Measurements from ENCODE around the gene SNAP25. TPM values are rescaled to one million over a fixed set of nuclear protein-coding genes. Genes with fewer than 3 reads are reported as not detected.

Gene SNAP25
- total RNA-seq, 1 donor from 2014 or later = not detected

DNA sequence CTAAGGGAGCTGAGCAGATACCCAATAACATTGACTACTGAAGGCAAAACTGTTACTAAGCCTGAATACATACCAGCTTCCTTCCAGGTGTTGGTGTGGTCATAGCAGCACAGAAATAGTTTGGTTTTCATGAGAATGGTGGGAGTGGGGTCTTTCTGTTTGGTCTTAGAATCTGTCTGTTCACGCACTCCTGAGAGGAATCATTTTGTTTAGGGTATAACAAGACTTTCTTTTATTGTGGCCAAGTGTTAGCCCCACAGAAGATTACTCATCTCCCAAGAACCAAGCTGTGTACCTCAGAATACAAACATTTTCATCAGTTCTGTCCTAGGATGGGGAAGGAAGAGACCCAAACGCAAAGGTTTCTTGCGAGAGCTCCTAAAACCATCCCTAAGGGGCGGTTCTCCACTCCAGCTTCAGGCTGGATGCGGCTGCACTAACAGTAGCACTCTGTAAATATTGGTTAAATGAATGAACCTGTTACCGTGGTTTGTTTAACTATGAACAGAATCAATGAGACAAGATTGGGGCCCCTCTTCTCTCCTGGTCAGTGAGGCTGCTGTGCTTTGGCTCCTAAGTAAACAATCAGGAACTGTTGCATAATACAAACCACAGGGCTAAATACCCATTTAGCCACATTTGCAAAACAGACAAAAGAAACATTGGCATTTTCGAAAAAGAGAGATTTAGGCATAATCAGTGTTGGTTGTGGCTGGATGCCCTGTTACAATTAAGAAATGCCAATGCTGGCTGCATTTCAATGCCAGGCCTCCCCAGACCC is 44.9 kb downstream of the SNAP25 start:
- DNase-seq (ENCODE audit: low read depth, low spot score) = no peak

DNA sequence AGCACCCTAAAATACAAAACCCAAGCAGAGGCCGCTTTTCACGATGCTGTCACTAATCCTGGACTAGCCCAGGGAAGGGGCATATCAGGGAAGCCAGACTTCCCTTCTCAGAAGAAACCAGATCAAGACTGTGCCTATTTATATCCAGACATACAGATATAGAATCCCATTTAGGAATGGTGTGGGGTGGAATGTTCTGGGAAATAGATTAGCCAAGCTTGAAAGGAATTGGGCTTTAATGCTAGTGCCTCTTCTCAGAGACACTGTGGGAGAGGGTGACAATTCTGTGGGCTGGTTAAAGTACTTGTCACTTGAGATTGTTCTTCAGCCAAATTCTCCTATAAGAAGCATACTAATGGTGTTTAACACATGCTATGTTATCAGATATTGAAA is 45.5 kb downstream of the SNAP25 start:
- DNase-seq (ENCODE audit: low read depth, low spot score) = no peak

DNA sequence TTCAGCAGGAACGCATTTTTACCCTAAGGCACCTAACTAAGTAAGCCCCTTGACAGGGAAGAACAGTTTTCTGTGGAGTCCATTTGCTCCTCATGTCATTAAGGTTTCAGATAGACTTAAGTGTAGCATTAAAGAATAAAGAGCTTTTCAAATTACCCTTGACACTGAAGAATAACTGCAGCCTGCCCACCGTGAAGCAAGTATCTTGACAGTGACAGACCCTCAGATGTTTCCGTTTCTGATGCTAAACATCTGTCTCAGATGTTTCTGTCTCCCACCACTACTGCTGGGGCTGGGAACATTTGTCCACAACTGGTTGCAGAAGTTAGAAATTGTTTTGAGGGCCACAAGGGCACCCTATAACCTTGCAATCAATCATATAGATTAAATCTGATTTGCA is 50.0 kb downstream of the SNAP25 start:
- DNase-seq (ENCODE audit: low read depth, low spot score) = no peak

DNA sequence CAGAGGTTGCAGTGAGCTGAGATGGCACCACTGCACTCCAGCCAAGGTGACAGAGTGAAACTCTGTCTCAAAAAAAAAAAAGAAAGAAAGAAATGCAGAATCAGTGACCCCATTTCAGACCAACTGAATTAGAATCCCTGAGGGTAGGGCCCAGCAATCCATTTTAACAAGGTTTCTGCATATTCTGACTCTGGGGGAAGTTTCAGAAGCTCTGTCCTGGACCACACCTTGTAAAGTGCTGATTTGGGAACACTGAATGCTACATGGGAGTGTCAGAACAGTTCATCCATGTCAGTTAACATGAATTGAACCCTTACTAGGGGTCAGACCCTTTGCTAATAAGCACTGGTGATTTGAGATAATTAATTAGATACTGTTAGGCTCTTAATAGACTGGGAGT is 52.0 kb downstream of the SNAP25 start:
- DNase-seq (ENCODE audit: low read depth, low spot score) = no peak

DNA sequence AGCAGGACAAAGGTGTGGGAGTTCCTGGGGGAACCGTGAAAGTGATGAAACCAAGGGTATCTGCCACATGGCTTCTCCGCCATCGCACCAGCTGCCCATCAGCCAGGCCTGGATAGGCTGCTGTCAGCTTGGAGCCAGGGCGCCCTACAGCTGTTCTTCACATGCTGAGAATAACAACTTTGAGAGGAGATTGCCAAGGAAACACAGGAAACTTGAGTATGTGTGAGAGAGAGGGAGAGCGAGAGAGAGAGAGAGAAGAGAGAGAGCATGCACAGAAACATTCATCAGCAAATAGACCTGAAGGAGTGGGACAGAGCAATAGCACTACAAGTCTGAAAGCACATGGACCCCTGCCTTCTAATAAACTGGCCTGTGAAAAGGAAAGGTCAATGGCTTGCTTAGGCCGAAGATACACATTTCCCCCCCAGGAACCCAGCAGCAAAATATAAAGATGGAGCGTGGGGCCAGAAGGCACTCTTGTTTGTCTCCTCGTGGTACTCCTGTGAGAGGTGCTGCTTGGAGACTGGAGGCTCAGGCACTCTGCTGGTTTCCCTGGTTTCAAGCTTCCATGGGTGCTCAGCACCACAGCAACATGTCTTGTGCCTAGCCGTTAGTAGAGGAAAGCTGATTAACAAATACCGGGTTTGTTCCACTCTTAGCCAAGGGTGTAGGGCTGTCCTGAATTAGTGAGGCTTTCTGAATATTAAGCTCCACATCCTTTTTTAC is 53.0 kb downstream of the SNAP25 start:
- DNase-seq (ENCODE audit: low read depth, low spot score) = no peak

DNA sequence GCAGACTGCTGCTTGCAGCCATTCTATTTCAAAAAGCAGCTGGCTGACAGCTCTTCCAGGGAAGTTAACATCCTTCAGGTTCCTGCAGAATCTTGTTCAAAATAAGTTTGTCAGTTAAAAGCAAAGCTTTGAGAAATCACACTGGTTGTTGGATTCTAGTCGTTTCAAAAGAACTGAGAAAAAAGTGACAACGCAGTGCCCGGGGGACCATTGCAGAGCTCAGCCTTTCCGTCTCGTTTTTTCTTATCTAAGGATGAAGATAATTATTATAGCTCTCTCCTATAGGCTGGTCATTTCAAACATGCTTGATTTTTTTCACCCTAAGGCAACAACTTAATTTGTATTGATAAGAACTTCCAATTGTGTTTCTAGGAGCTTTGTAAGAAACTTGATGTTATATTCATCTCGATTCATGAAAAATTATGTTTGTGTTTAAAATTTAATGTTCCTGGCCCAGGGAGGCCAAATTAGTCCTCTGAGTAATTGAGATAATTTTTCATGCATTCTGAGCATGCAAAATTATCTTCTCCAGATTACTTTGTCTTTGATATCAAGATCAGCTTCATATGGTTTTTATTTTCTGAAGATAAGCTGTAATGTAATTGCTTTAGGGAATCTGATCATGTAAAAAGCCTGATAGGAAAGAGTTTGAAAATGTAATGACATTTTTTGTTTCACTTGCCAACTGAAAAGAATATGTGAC is 58.4 kb downstream of the SNAP25 start:
- DNase-seq (ENCODE audit: low read depth, low spot score) = no peak

DNA sequence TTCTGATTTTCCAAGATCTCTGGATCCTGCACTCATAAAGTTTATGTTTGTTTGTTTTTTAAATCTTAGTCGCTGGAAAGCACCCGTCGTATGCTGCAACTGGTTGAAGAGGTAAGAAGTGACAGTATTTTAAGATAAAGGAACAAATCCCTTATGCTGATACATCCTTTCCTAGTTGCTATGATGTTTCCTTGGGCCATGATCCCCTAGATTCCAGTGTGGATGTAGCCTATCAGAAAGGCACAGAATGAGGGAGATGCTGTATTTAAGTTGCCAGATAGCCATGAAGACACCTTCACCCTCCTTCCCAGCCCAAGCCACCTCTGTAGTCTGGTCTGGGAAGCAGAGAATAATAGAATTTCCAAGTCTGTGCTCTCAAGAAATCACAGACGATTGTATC is 59.0 kb downstream of the SNAP25 start:
- no peak for DNase-seq (ENCODE audit: low read depth, low spot score)

DNA sequence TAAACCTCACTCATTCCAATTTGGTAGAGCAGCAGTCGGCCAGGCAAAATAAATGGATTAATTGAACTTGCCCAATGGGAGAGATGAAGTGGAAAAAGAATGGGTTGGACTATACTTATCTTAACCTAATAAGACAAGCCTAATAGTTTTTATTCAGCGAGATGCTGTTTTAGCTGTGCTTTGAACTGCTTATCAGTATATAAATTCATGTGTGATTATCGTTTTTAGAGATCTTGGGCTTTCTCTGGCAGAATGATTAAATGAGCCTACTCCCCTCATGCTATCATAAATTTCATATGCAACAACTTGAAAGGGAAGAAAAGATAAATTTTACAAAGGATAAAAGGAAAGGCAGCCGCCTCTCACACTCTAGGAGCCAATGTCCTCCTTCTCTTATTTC is 59.8 kb downstream of the SNAP25 start:
- DNase-seq (ENCODE audit: low read depth, low spot score) = no peak

DNA sequence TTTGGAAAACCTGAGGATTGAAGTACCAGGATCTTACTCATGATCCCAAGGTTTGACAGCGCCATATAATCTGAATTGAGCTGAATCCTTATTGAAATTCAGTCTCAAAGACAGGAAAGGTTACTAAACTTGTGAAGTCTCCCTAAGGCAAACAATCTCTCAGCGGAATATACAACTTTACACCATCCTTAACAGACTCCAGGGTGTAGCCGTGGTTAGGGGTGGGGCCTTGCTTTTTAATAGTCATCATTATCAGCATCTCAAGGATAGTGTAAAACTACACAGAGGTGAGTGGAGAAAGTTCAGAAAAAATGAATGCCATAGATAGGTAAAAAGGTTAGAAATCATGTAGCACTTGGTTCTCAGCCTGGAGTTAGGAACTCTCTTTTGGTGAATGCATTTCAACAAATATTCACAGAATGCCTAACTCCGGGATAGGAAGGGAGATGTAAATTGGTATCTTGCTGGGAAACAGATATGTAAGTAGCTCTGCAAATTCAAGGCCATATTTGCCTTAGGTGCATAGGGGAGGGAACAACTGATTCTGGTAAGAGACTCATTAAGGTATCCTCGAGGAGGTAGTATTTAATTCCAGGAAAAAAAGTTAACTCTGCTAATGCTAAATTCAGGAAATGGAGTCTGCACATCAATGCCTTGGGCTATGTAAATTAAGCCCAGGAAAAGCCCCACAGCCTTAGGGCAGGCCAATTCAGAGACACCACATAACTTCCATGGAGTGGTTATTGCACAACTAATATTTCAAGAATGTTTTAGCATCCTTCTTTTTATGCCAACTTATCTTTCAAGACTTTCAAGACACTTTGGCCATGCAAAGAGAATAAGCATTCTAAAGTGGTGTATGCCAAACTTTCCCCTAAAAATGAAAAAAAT is 61.6 kb downstream of the SNAP25 start:
- no peak for DNase-seq (ENCODE audit: low read depth, low spot score)

DNA sequence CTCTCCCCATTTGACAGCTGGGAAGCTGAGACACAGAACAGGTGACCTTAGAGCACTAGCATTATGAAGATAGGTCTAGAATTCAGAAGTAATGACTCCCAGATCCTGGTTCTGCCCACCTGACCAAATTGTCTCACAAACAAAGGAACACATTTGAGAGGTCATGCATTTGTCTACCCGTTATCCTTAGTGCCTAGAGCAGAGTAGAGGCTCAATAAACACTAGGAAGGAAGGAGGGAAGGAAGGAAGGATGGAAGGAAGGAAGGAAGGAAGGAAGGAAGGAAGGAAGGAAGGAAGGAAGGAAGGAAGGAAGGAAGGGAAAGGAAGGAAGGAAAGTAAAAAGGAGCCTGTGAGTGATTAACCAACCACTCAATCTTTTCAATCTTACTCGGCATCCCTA is 63.3 kb downstream of the SNAP25 start:
- DNase-seq (ENCODE audit: low read depth, low spot score) = no peak

DNA sequence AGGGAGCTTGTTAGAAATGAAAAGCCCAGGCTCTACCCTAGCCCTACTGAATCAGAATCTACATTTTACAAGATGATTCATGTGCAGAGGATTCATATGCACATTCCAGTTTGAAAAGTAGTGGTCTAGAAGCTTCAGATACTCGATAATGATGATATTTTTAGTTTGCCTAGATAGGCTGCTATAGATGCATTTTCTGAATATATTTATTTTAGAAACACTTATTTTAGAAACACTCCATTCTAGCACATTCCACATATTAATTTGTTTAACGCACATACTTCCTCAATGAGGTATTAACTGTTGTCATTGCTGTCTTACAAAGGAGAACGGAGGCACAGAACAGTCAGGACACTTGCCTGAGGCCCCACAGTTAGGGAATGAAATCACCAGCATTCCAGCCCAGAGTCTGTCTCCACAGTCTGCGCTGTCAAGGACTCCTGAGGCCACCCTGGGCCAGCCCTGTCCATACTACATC is 64.4 kb downstream of the SNAP25 start:
- DNase-seq (ENCODE audit: low read depth, low spot score) = no peak

DNA sequence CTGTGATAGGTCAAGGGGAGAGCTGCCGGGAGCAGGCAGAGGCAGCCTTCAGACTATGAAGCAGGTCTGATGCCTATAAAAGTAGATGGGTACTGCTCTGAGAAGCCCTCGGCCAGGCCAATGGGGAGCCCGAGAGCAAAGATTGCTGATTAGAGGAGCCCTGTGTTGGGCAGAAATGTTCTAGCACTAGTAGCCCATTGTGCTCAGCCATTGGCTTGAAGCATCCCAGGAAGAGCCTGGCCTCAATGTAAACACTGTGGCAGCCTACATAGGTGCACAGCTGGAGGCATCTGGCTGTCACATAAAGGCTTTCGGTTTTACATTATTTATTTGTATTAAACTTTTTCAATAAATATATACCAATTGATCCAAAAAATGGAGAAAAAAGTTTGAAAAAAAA is 67.7 kb downstream of the SNAP25 start:
- DNase-seq (ENCODE audit: low read depth, low spot score) = no peak

DNA sequence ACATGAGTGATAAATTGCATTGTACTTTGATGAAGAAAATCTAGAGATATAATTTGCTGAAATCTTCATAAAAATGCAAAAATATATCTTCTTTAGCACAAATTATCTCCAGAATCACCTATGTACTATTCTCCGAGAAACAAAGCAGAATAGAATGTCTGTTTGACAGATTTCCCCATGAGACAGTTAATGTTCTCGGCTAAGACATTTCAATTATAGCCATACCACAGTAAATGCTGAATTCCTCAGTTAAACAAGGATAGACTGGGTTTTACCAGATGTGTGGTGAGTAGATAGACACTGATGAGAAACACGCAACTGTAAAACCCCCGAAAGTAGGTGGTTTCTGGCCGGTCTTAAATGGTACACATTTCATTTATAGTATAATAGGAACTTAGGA is 69.8 kb downstream of the SNAP25 start:
- no peak for DNase-seq (ENCODE audit: low read depth, low spot score)

DNA sequence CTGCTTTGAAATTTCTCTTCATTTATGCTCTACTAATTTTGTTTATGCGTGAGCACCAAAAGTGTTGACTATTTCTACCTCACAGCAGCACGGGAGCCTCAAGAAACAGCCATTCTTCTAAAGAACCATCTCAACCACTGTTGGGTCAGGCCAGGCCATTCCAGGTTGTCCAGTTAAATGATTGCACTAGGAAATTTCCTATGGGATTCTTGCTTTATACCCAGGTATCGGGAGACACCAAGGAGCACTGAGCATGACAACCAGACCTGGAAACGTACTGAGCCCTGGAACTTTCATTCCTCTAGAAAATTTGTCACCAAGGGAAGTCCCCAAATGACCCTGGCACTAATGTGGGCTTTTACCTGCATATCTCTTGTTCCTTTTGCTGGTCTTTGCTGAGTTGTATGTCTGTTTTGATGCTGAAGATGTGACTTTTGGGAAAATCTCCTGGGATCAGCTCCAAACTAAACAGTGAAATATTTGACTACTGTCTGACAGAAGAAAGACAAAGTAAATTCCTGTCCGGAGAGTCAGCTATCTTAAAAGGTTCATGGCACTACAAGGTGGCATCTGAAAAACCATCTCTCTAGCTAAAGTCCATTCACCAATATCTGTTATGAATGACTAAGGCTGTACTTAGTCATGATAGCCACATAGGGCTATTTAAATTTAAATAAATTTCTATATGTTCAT is 70.5 kb downstream of the SNAP25 start:
- no peak for DNase-seq (ENCODE audit: low read depth, low spot score)

DNA sequence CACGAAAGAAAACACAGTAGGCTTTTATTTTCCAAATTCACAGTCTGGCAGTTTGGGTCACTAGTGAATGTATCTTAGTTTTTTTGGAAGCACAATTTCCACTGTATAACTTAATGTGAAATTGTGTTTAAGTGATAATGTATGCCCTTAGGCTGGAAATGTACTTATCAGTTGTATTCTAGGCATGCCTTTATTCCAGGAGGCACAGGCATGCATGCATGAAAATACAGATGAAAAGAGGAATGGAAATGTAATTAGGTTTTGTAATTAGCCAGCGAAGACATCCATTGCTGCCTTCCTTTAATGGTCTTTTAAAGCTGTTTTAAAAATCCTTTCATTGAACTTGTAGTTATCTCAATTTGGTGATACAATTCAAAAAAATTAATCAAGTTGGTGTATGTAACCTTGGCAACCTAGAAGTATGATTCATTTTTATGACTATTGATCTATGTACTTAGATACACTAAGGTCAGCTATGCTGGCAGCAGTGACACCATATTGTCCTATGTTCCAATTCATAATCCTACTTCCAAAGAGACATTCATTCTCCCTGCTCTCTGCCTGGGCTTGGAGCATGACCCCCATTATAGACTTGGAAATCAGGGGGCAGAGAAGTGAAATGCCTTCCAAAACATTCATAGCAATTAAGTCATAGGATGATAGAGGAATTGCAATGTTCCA is 73.1 kb downstream of the SNAP25 start:
- no peak for DNase-seq (ENCODE audit: low read depth, low spot score)

DNA sequence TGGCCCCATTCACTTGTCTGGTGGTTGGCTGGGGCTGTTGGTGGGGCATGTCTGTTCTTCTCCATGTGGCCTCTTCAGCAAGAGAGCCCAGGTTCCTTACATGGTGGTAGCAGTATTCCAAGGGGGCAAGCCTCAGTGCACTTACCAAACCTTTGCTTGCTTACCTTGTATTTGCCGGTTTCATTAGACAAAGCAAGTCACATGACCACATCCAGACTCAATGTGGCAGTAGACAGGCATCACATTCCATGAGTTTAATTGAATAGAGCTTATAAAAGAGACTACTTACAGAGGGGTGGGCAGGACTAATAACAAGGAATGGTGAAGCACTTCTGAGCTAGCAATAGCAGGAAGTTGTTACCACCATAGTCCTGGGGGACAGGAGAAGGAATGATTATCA is 78.6 kb downstream of the SNAP25 start:
- no peak for DNase-seq (ENCODE audit: low read depth, low spot score)

DNA sequence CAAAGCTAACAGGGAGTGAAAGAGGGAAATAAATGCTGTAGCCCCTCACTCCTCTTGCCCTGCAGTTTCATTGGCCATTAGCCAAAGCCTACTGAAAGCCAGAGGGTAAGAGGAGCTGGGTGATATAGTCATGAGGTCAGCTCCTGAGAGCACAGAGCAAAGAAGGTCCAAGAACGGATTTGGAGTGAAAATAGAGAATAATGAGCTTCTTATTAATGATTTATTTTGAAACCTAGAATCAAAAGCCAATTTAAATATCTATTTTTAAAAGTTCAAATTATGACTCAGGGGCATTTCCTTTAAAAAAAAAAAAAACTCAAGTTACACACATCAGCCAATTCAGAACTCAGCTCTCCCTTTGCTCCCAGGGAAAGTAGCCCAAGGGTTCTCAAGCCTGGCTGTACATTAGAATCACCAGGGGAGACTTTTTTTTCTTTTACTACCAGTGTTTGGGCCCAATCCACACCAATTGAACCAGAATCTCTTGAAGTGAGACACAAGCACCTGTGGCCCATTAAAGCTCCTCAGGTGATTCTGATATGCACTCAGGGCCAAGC is 79.1 kb downstream of the SNAP25 start:
- no peak for DNase-seq (ENCODE audit: low read depth, low spot score)

DNA sequence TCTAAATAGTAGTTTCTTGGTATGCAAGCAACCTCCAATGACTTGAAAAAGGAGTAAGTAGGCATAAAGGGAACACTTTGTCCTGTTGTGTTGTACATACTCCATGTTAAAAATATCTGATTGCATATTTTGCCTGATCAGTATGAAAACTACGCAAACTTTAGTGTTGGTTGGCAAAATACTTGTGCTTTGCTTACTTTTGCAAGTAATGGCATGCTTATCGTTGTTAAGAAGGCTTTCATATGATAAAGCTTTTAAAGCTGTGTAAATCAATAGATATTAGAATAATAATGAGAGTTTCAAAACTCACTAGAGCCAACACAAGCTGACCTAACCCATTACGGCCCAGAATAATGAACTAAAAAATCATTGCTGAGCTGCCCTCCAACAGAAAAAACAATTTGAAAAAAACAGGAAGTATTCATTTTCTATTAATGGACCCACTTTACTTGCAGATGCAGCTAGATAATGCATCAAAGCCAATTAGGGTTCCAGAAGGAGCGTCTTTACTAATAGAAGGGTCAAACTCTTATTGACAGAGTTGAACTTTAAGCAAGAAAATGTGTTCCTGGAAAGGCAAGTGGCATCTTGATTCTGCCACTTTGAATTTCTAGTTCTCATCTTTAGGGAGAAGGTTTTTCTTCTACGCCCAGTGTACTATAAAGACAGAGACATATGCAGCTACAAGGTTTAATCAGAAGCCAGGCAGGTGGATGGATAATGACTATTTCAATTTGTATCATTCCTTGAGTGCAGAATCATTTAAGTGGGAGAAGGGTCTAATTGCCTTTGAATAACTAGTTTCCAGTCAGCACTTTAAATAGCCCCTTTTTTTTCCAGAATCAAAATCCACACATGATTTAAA is 82.2 kb downstream of the SNAP25 start:
- no peak for DNase-seq (ENCODE audit: low read depth, low spot score)

DNA sequence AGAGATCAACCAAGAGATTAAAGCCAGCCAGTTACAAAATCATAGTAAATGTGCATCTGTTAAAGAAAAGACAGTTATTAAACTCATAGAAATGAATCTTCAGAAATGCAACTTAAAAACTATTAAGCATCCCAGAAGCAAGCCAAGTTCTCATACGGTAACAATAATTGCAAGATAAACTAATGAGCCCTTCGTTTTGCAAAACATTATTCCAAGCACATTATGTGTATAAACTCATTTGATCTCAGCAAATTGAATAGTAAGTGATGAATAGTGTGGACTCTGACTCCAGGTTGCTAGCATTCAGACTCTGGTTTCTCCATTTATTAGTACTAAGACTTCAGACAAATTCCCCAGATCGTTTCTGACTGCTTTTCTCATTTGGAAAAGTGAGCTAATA is 85.2 kb downstream of the SNAP25 start:
- DNase-seq (ENCODE audit: low read depth, low spot score) = no peak

Data from pulmonary artery endothelial cell (primary cell).